Activated CD4-positive, alpha-beta T cell treated with anti-CD3 and anti-CD28 coated beads, Interleukin-10, Interleukin-2, amounts not matched to agents 100 ng/mL and 50 ng/mL, durations not matched to agents 16 hours and 8 hours (primary cell): Measurements from ENCODE around the gene KLHL30.

Source experiments
- DNase-seq: peaks from one replicate; pipeline ENCODE4 v3.0.0-alpha.2; 2020

KLHL30 gene

GRCh38 chr2:238121511-238122286, 16.8 kb upstream of the KLHL30 start:
- no peak for DNase-seq

DNA sequence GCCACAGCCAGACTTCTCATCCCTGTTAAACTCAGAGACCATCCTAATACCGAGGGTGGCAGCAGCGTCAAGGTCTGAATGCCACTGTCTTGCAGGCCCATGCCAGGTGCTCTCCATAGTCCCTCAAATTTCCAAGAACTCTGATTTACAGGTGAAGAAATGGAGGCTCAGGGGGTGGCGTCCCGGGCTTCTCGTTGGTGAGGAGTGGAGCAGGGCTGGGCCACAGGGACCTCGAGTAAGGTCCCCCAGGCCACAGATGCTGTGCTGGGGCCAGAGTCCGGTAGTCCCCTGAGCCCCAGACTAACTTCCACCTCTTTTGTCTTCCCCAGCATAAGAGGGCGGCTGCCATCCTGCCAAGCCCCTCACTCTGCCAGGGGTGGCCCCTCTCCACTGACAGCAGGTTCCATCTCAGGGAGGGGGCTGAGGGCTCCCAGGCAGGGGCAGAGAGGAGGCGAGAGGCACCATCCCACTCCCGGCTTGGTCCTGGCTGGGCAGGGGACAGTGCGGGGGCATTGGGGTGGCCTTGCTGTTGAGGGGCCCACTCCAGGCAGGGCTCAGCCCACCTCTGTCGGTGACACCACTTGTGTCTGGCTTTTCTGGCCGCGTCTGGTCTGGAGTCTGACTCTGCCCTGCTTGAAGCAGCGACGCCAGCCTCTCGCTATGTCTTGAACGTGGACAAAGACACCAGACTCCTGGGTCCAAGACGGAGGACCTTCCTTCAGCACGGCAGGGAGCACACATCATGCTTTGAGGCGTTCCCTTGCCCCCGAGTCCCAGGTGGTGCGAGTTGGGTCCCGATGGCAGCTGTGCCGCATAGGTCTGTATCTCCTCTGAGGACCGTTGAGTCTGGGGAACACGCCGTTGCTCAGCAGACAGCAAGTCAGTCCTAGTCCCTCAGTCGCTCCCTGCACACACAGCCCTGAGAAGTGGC, 15.9 kb upstream of the KLHL30 start:
- no peak for DNase-seq

DNA sequence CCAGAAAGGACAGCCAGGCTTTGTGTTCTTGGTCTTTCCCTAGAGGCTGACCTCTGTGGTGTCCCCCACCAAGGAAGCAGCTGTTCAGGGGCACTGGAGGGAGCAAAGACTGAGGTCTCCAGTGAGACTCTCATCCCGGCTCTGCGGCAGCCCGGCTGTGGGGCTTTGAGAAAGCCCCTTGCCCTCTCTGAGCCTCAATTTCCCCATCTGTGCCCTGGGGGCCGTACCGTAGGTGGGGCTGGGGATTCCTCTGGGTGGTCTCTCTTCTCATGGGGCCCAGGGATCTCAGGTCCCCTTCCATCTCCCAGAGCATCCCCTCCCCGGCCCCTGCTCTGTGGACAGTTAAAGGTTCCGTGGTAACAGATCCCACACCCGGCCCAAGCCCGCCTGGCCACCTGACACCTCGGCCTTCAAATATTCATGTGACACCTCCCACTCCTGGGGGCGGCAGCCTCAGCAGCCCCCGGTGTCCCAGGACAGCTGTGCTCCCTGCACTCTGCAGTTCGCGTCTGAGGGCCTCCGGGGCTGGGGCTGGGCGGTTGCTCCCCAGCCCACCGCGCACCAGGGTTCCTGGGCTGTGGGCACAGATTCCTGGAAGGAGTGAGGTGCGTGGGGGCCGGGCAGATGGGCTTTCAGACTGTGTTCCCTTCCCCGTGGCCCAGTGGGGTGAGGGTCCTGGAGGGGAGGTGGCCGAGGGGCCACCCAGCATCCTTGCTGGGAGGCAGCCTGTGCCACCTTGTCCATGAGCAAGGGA, 15.1 kb upstream of the KLHL30 start:
- DNase-seq, result no peak

DNA sequence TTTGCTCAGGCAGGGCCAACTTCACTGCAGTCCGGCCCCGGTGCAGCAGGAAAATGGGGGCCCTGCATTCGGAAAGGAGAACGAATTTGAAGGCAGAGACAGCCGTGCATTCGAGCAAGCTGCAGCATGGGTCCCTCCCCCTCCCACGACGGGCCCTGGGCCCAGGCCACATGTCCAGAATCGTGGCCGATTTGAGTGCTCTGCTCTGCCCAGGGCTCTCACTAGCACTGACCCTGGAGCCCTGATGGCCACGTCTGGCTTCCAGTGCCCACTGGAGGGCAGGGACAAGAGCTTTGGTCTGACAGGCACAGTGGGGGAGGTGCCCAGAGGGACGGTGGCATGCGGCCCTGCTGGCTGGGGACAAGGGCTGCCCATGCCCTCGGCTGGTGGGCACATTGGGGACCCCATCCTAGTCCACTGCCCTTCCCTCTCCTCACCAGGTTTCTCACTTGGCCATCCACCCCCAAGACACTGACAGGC, 14.4 kb upstream of the KLHL30 start:
- DNase-seq, result no peak

- DNase-seq, result no peak
These were observed 13.9 kb upstream of the KLHL30 start for GRCh38 chr2:238124488-238125126.

- DNase-seq, result no peak
These were observed 13.2 kb upstream of the KLHL30 start for GRCh38 chr2:238125127-238125885.

DNA sequence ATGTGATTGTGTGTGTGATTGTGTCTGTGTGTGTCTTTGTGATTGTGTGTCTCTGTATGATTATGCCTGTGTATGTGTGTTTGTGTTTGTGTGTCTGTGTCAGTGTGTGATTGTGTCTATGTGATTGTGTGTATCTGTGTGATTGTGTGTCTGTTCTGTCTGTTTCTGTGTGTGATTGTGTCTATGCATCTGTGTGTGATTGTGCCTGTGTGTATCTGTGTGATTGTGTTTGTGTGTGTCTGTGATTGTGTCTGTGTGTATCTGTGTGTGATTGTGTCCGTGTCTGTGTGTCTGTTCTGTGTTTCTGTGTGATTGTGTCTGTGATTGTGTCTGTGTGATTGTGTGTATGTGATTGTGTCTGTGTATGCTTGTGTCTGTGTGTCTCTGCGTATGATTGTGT, 12.1 kb upstream of the KLHL30 start:
- DNase-seq, result no peak

- no peak for DNase-seq
These were observed 11.7 kb upstream of the KLHL30 start for GRCh38 chr2:238126775-238127164.

- DNase-seq, result no peak
These were observed 11.1 kb upstream of the KLHL30 start for GRCh38 chr2:238127165-238128060.

GRCh38 chr2:238128061-238128440, 10.4 kb upstream of the KLHL30 start:
- DNase-seq, result no peak

GRCh38 chr2:238128534-238129001, 9.9 kb upstream of the KLHL30 start:
- no peak for DNase-seq

DNA sequence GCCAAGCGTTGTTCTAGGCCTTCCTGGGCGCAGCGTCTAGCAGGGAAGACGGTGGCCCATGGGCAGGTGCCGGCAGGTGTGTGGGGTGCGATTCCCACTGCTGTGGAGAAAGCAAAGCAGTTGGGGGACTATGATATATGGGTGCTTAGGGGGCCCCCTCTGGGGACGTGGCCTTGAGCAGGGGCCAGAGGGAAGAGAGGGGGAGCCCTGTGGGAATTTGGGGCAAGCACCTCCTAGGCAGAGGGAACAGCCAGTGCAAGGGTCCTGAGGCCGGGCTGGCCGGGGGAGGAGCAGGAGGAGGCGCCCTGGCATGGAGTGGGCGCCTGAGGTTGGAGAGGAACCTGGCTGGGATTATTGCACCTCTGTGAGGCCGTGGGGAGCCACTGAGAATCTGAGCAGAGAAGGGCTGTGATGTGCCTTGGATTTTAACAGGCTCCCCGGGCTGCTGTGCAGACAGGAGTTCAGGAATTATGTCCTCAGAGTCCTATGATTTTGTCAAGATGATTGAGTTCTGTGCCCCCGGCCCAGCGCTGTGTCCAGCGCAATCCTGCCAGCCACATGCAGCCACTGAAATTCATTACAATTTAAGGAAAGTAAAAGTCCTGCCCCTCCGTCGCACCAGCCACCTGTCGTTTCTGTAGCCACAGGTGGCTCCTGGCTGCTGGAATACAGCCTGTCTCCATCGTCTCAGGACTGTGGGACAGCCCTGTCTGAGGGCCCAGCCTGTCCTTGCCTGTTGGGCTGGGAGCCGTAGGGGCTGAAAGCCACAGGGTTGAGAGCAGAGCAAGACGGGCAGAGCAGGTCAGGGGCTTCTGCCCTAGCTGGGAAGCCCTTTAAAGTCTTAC, 9.1 kb upstream of the KLHL30 start:
- DNase-seq, result no peak

DNA sequence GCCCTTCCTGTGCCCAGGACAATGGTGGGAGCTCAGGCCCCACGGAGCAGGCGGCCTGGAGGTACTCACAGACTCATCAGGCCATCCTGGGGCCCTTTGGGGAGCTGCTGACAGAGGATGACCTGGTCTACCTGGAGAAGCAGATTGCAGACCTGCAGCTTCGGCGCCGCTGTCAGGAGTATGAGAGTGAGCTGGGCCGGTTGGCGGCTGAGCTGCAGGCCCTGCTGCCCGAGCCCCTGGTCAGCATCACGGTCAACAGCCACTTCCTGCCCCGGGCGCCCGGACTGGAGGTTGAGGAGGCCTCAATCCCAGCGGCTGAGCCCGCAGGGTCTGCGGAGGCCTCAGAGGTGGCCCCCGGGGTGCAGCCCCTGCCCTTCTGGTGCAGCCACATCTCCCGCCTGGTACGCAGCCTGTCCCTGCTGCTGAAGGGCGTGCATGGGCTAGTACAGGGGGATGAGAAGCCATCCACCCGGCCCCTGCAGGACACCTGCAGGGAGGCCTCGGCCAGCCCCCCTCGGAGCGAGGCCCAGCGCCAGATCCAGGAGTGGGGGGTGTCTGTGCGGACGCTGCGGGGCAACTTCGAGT, 8.3 kb upstream of the KLHL30 start:
- no peak for DNase-seq

- no peak for DNase-seq
These were observed 7.5 kb upstream of the KLHL30 start for GRCh38 chr2:238130696-238131628.

DNA sequence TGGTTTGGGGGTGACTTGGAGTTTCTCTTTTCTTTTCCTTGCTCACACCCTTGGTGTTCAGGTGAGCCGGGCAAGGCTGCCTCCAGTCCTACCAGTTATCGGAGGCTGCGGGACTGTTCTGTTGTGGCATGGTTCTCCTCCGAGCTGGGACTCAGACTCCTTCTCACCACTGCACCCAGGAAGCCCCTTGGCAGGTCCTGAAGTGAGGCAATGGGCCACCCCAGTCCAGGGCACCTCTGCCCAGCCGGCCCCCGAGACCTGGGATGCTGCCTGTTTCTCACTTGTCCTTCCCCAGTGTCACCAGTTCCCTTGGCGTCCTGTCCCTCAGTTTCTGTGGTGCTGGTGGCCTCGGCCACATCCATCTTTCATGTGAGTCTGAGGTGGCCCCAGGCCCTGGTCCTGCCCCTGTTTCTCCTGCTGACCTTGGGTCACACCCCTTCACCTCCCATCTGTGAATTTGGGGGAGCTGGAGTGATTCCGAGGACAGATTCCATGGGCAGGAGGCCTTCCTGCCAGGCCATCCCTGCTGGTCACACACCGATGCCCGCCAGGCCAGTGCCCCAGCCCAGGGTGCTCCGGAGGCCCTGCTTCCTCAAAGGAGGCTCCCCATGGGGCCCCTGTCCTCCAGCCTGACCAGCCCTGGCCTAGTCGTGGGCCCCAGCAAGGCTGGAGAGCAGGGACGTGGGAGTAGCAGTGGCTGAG, 6.6 kb upstream of the KLHL30 start:
- no peak for DNase-seq

GRCh38 chr2:238132463-238133450, 5.7 kb upstream of the KLHL30 start:
- no peak for DNase-seq
